Fibroblast of lung (primary cell): ENCODE data around the gene MUC3A.

Source experiments
- CTCF ChIP-seq, 2 donors: IDR thresholded peaks in 1 of 2; conservative IDR thresholded peaks in 1 of 2; 1 replicate in 1 of 2; 2 replicates in 1 of 2; pipeline ENCODE4 v1.5.1; 2011 to 2012; ENCODE audit warnings: low read length in 2 of 2, control low read depth in 1 of 2, inconsistent platforms in 1 of 2, low read depth in 1 of 2, mild to moderate bottlenecking in 1 of 2
- EZH2 ChIP-seq: IDR thresholded peaks from 2 replicates; pipeline ENCODE4 v1.5.1; 2012; ENCODE audit warnings: low read length, control low read depth, mild to moderate bottlenecking; ENCODE audit errors: missing control alignments

- no peak for TF ChIP-seq CTCF (conservative IDR thresholded peaks at IDR 0.05 in 1 of 2, IDR thresholded peaks at IDR 0.05 in 1 of 2; ENCODE audit: low read depth in 1 of 2, low read length in 2 of 2)
- no peak for TF ChIP-seq EZH2
Observed at GRCh38 chr7:100969066-100969615, 19.8 kb downstream of the MUC3A start, which contains the start of gene MUC12.
